Lung (tissue), 12 donors: Measurements from ENCODE around the gene MYD88. TPM values are rescaled to one million over a fixed set of nuclear protein-coding genes. Genes with fewer than 3 reads are reported as not detected.
A peak's percentile ranks its signal among the peaks of the same experiment; 100 is the strongest.

Source experiments
- ATAC-seq: fragments of 200-7000 bp; cut with Tn5 transposase; one replicate; pipeline ENCODE4 v1.9.1; 2020; ENCODE audit warnings: moderate number of reproducible peaks; ENCODE audit not compliant: insufficient read depth, low FRiP score
- DNase-seq, 3 donors: peaks; one replicate each; pipeline ENCODE4 v3.0.0-alpha.2; 2013 to 2017
- H3K27ac ChIP-seq, 2 donors: one replicate each; pipeline ENCODE4 v1.5.1; 2013; ENCODE audit warnings: mild to moderate bottlenecking in 2 of 2, moderate library complexity in 2 of 2, control low read depth in 1 of 2, inconsistent platforms in 1 of 2, low read depth in 1 of 2, low read length in 1 of 2
- H3K27me3 ChIP-seq, 3 donors: one replicate each; pipeline ENCODE4 v1.5.1; 2013; ENCODE audit warnings: low read length in 2 of 3; ENCODE audit not compliant: control insufficient read depth in 3 of 3, insufficient read depth in 3 of 3
- H3K36me3 ChIP-seq, 4 donors: one replicate each; pipeline ENCODE4 v1.5.1; 2013; ENCODE audit warnings: low read length in 4 of 4, mild to moderate bottlenecking in 1 of 4, moderate library complexity in 1 of 4; ENCODE audit not compliant: control insufficient read depth in 4 of 4, insufficient read depth in 4 of 4
- H3K4me1 ChIP-seq, 5 donors: one replicate each; pipeline ENCODE4 v1.5.1; 2013; ENCODE audit warnings: low read length in 5 of 5, mild to moderate bottlenecking in 2 of 5, moderate library complexity in 1 of 5; ENCODE audit not compliant: control insufficient read depth in 5 of 5, insufficient read depth in 5 of 5
- H3K4me3 ChIP-seq: one replicate; pipeline ENCODE4 v1.5.1; 2013; ENCODE audit warnings: mild to moderate bottlenecking, control low read depth, moderate library complexity
- H3K9ac ChIP-seq, 2 donors: one replicate each; pipeline ENCODE4 v1.5.1; 2013; ENCODE audit warnings: low read length in 2 of 2, control low read depth in 1 of 2; ENCODE audit not compliant: insufficient read depth in 1 of 2
- H3K9me3 ChIP-seq, 4 donors: one replicate each; pipeline ENCODE4 v1.5.1; 2013; ENCODE audit warnings: low read length in 3 of 4, mild to moderate bottlenecking in 1 of 4, moderate library complexity in 1 of 4; ENCODE audit not compliant: control insufficient read depth in 4 of 4, insufficient read depth in 3 of 4
- WGBS, 2 donors: extraction: QIAGEN DNeasy Blood & Tissue Kit; methylation state at CpG; one replicate each; pipeline ENCODE4 v1.1.7; 2013; 5-methylcytosine and 5-hydroxymethylcytosine counted together
- polyA plus RNA-seq, 2 donors: library from polyadenylated mRNA; stranded (reverse); fragments of 200-250 nt; gene quantifications; one replicate each; pipeline ENCODE4 v1.2.1, GENCODE V29; 2013
- total RNA-seq, 2 donors: library from RNA; depleted of rRNA in 1 of 2; stranded (reverse); fragments of >200 nt in 1 of 2; gene quantifications; one replicate each; pipeline ENCODE4 v1.2.1, GENCODE V29; 2014 to 2021
- TF ChIP-seq, protein P1 (sequence below): IDR thresholded peaks from 2 replicates; pipeline ENCODE4 v1.5.1; 2012; ENCODE audit warnings: mild to moderate bottlenecking; ENCODE audit errors: control extremely low read depth, extremely low read depth
- donor health status: control.
- donor health status: control.
- donor health status: Bipolar disorder and iron deficiency.
- donor health status: healthy.
- donor health status: DM: yes; HTN: yes; CAD: no.

MYD88 gene
- total and polyA plus RNA-seq, 4 donors, result 32.5 to 145 (median 60.3) TPM

GRCh38 chr3:38094999-38095398 is 43.5 kb upstream of the MYD88 start:
- H3K4me3 ChIP-seq, result no peak overlapping the region
- no peak overlapping the region for H3K27ac ChIP-seq
- no peaks in the 10 kb centered on the region for H3K27me3 ChIP-seq
- 88 to 92% methylated on average over 3 of the region's 3 CpGs for WGBS, 2 donors
- no peaks in the 10 kb centered on the region for H3K9me3 ChIP-seq
- no peaks in the 10 kb centered on the region for H3K36me3 ChIP-seq
- no peak for ATAC-seq
- TF ChIP-seq, protein P1, sequence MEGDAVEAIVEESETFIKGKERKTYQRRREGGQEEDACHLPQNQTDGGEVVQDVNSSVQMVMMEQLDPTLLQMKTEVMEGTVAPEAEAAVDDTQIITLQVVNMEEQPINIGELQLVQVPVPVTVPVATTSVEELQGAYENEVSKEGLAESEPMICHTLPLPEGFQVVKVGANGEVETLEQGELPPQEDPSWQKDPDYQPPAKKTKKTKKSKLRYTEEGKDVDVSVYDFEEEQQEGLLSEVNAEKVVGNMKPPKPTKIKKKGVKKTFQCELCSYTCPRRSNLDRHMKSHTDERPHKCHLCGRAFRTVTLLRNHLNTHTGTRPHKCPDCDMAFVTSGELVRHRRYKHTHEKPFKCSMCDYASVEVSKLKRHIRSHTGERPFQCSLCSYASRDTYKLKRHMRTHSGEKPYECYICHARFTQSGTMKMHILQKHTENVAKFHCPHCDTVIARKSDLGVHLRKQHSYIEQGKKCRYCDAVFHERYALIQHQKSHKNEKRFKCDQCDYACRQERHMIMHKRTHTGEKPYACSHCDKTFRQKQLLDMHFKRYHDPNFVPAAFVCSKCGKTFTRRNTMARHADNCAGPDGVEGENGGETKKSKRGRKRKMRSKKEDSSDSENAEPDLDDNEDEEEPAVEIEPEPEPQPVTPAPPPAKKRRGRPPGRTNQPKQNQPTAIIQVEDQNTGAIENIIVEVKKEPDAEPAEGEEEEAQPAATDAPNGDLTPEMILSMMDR, result no peak
- DNase-seq, result no peak
- no peak overlapping the region for H3K9ac ChIP-seq
- H3K4me1 ChIP-seq, result no peaks in the 10 kb centered on the region

GRCh38 chr3:38095669-38096483 is 42.6 kb upstream of the MYD88 start:
- no peak for DNase-seq
- 85 to 92% methylated on average over 6 of the region's 6 CpGs for WGBS, 2 donors
- Histone ChIP-seq H3K27ac (no peak overlapping the region), H3K4me1 (no peaks in the 10 kb centered on the region), H3K9me3 (no peaks in the 10 kb centered on the region), H3K36me3 (no peaks in the 10 kb centered on the region), H3K27me3 (no peaks in the 10 kb centered on the region), H3K9ac (no peak overlapping the region), H3K4me3 (no peak overlapping the region)
- TF ChIP-seq, protein P1, result no peak
- no peak for ATAC-seq

GRCh38 chr3:38097446-38098375 is 40.8 kb upstream of the MYD88 start:
- 70 to 74% methylated on average over 19 of the region's 19 CpGs for WGBS, 2 donors
- Histone ChIP-seq H3K27ac (no peak overlapping the region), H3K4me1 (no peaks in the 10 kb centered on the region), H3K9me3 (no peaks in the 10 kb centered on the region), H3K36me3 (no peaks in the 10 kb centered on the region), H3K27me3 (no peaks in the 10 kb centered on the region), H3K4me3 (no peak overlapping the region), H3K9ac (no peak overlapping the region)
- ATAC-seq, result no peak
- TF ChIP-seq, protein P1, result no peak
- DNase-seq, result peak in 1 of 3 donors; percentile 4
